ENCODE data around the gene ASPDH. TPM values are rescaled to one million over a fixed set of nuclear protein-coding genes. Genes with fewer than 3 reads are reported as not detected.
A peak's percentile ranks its signal among the peaks of the same experiment; 100 is the strongest.

ASPDH gene
- total and polyA plus RNA-seq, 8 donors = 0.74 to 2.6 (median 1.3) TPM; not detected in 2

DNA sequence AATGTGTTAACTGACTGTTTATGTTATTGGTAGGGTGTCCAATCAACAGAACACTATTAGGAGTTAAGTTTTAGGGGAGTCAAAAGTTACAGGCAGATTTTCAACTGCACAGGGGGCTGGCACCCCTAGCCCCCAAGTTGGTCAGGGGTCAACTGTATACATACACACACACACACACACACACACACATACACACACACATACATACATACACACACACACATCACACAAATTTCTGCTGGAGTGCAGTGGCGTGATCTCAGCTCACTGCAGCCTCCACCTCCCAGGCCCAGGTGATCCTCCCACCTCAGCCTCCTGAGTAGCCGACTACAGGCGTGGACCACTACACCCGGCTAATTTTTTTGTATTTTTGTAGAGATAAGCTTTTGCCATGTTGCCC lies 44.3 kb upstream of the ASPDH start:
- Histone ChIP-seq H3K27ac (no peak overlapping the region), H3K27me3 (peaks cover 4 to 97% of the 10 kb centered on the region in 2 donors), H3K36me3 (no peaks in the 10 kb centered on the region), H3K4me3 (no peak overlapping the region), H3K4me1 (peaks cover 0 to 11% of the 10 kb centered on the region in 2 donors), H3K9me3 (no peaks in the 10 kb centered on the region)
- intact Hi-C loops (cut with DNase I) = no loop called here
- TF ChIP-seq, protein P1, sequence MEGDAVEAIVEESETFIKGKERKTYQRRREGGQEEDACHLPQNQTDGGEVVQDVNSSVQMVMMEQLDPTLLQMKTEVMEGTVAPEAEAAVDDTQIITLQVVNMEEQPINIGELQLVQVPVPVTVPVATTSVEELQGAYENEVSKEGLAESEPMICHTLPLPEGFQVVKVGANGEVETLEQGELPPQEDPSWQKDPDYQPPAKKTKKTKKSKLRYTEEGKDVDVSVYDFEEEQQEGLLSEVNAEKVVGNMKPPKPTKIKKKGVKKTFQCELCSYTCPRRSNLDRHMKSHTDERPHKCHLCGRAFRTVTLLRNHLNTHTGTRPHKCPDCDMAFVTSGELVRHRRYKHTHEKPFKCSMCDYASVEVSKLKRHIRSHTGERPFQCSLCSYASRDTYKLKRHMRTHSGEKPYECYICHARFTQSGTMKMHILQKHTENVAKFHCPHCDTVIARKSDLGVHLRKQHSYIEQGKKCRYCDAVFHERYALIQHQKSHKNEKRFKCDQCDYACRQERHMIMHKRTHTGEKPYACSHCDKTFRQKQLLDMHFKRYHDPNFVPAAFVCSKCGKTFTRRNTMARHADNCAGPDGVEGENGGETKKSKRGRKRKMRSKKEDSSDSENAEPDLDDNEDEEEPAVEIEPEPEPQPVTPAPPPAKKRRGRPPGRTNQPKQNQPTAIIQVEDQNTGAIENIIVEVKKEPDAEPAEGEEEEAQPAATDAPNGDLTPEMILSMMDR (IDR thresholded peaks at IDR 0.05) = no peak
- DNase-seq (no peak), ATAC-seq (no peak)

DNA sequence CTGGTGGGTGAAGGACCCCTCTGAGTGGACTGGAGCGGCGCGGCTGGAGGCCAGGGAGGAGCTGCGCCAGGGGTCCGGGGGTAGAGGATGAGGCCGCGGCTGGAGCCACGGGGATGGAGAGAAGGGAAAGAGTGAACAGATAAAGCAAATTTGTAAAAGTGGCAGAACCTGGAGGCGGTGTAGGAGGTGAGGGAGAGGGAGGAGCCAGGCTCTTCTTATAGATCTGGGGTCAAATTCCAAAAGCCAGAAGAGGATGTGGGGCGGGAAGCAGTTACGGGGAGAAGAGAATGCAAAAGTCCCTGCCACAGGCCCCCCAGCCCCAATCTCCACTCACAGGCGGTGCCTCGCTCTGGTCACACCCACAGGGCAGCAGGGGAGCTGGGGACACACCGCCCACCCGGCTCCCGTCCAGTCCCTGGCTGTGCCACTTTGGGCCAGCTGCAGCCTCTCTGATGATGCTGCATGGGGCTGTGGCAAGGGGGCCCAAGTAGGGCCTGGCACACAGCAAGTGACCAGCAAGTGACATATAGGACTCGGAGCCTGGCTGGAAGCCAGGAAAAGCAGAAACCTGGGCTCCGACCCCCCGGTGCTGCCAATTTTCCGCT lies 43.4 kb upstream of the ASPDH start:
- DNase-seq (peak in 1 of 4 donors; percentile 43), ATAC-seq (no peak)
- no peaks in the 10 kb centered on the region for H3K9me3 ChIP-seq
- H3K36me3 ChIP-seq = no peaks in the 10 kb centered on the region
- H3K27ac ChIP-seq = no peak overlapping the region
- H3K4me1 ChIP-seq = peaks cover 0 to 11% of the 10 kb centered on the region in 2 donors
- TF ChIP-seq, protein P1 (IDR thresholded peaks at IDR 0.05) = no peak
- intact Hi-C loops (cut with DNase I) = no loop called here
- no peak overlapping the region for H3K4me3 ChIP-seq
- H3K27me3 ChIP-seq = peaks cover 4 to 96% of the 10 kb centered on the region in 2 donors

DNA sequence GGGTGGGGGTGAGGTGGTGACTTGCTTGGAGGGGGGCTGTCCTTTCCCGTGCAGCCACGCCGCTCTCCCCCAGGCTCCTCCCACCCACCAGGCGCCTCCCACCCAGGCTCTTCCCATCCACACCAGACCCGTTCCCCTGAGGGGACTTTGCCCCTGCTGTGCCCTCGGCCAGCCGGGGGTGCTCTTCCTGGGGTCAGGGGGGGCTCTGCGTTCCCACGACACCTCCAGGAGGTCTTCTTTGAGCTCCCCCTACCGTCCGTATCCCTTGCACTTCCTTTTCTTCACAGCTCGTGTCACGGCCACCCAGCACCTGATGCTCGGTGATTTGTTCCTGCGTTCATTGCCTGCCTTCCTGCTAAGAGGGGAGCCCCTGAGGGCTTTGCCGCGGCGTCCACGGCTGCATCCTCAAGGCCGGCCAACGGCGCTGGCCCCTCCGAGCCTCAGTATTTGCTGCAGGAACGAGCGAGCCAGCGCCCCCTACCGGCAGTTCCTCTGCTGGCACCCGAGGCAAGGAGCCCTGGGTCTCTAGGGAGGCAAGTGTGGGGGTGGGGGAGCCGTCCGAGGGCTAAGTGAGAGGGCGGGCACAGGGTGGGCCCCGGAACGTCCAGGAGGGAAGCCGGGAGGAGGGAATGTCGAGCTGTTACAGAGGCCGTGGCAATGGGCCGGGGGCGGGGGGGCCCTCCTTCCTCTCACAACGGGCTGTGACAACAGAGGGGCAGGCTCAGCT lies 42.7 kb upstream of the ASPDH start:
- TF ChIP-seq, protein P1 (IDR thresholded peaks at IDR 0.05) = peak; percentile 68 to 76
- Histone ChIP-seq H3K4me1 (peaks cover 0 to 11% of the 10 kb centered on the region in 2 donors), H3K9me3 (no peaks in the 10 kb centered on the region), H3K27ac (no peak overlapping the region), H3K36me3 (no peaks in the 10 kb centered on the region), H3K4me3 (peak overlapping the region in 1 of 2 donors; percentile 23), H3K27me3 (peaks cover 4 to 96% of the 10 kb centered on the region in 2 donors)
- ATAC-seq = peak; percentile 86
- intact Hi-C loops (cut with DNase I) = no loop called here
- peak; percentile 49 to 87 (median 72) for DNase-seq

DNA sequence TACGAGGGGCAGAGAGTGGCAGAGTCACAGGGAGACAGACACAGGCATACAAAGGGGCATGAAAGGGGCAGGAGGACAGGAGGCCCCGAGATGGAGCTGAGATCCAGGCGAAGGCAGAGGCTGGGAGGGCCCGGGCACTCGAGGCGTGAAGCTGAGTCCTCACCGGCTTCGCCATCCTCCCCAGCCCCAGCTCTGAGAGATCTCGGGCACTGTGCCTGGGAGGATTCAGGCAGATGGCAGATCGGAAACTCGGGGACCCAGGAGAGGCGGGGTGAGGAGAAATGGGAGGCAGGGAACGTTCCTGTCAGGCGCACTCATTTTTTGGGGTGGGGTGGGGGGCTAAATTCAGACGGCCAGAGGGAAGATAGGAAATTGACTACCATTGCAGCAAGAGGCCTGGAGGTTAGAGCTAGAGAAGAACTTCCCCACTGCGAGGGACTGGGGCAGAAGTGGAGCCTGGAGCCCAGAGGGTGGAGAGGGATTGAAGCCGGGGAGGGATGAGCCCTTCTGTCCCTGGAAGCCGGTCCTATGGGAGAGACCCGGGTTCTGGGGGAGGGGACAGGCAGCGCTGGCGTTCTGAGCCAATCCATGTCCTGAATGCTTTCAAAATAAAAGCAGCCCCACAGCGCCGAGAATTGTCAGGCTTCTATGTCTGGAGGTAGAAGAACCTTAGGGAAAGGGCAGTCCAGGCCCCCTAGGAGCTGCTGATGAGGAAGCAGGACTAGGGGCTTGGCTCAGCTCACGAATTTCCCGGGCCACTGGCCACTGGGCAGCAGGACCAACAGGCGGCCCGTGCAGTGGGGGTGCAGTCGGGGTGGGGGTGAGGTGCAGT lies 42.0 kb upstream of the ASPDH start:
- Histone ChIP-seq H3K9me3 (no peaks in the 10 kb centered on the region), H3K27ac (no peak overlapping the region), H3K36me3 (no peaks in the 10 kb centered on the region), H3K4me3 (peak overlapping the region in 1 of 2 donors; percentile 23), H3K27me3 (peaks cover 0 to 97% of the 10 kb centered on the region in 2 donors), H3K4me1 (peaks cover 0 to 11% of the 10 kb centered on the region in 2 donors)
- DNase-seq = no peak
- no peak for ATAC-seq
- intact Hi-C loops (cut with DNase I) = no loop called here
- TF ChIP-seq, protein P1 (IDR thresholded peaks at IDR 0.05) = no peak

DNA sequence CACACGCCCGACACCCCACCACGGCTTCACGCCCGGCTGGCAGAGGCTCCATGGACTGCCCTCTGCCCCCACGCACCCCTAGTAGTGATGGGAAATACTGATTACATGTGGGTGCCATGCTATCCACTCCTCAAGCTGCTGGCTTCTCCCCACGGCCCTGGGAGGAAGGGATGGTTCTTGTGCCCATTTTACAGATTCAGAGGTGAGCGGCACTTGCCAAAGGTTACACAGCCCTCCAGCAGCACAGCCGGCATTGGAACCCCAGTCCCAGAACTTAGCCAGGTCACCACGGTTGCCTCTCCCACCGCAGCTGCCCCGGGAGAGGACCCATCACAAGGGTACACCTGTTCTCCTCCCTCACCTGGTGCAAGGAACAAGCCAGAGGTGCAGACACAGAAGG lies 41.3 kb upstream of the ASPDH start:
- TF ChIP-seq, protein P1 (IDR thresholded peaks at IDR 0.05) = no peak
- no peak overlapping the region for H3K4me3 ChIP-seq
- H3K9me3 ChIP-seq = no peaks in the 10 kb centered on the region
- H3K27me3 ChIP-seq = peaks cover 0 to 97% of the 10 kb centered on the region in 2 donors
- ATAC-seq (no peak), DNase-seq (no peak)
- H3K27ac ChIP-seq = no peak overlapping the region
- H3K4me1 ChIP-seq = peaks cover 0 to 11% of the 10 kb centered on the region in 2 donors
- intact Hi-C loops (cut with DNase I) = no loop called here
- H3K36me3 ChIP-seq = no peaks in the 10 kb centered on the region
